Mesothelial cell of epicardium (in vitro differentiated cells): Measurements from ENCODE around the gene FGF11. TPM values are rescaled to one million over a fixed set of nuclear protein-coding genes. Genes with fewer than 3 reads are reported as not detected.
A peak's percentile ranks its signal among the peaks of the same experiment; 100 is the strongest.

Experiments used
- DNase-seq, 2 experiments: peaks; one replicate each; pipeline ENCODE4 v3.0.0; 2021; ENCODE audit warnings: low spot score in 2 of 2; ENCODE audit not compliant: unreplicated experiment in 2 of 2
- H3K27ac Mint-ChIP-seq: 2 replicates; pipeline ENCODE4 v1.8.0; 2021; ENCODE audit warnings: mixed read lengths
- H3K27me3 Mint-ChIP-seq: 2 replicates; pipeline ENCODE4 v1.8.0; 2021; ENCODE audit warnings: low read depth, mixed read lengths
- H3K36me3 Mint-ChIP-seq: 2 replicates; pipeline ENCODE4 v1.8.0; 2021; ENCODE audit warnings: mixed read lengths
- H3K4me1 Mint-ChIP-seq: 2 replicates; pipeline ENCODE4 v1.8.0; 2021; ENCODE audit warnings: mixed read lengths
- H3K4me3 Mint-ChIP-seq: 2 replicates; pipeline ENCODE4 v1.8.0; 2021; ENCODE audit warnings: mild to moderate bottlenecking, moderate library complexity, mixed read lengths
- H3K9me3 Mint-ChIP-seq: 2 replicates; pipeline ENCODE4 v1.8.0; 2021; ENCODE audit warnings: mixed read lengths
- total RNA-seq: library from RNA; stranded (reverse); gene quantifications from 3 replicates; pipeline ENCODE4 v1.2.1, GENCODE V29; 2021
- TF ChIP-seq, protein P1 (sequence below): fragments of 200-600 bp; sonication (generic); IDR thresholded peaks from one replicate; pipeline ENCODE4 v1.5.0; 2021; ENCODE audit warnings: antibody characterized with exemption; ENCODE audit not compliant: unreplicated experiment

Gene FGF11
- total RNA-seq, 1 donor from 2014 or later, result 26.8 TPM

DNA sequence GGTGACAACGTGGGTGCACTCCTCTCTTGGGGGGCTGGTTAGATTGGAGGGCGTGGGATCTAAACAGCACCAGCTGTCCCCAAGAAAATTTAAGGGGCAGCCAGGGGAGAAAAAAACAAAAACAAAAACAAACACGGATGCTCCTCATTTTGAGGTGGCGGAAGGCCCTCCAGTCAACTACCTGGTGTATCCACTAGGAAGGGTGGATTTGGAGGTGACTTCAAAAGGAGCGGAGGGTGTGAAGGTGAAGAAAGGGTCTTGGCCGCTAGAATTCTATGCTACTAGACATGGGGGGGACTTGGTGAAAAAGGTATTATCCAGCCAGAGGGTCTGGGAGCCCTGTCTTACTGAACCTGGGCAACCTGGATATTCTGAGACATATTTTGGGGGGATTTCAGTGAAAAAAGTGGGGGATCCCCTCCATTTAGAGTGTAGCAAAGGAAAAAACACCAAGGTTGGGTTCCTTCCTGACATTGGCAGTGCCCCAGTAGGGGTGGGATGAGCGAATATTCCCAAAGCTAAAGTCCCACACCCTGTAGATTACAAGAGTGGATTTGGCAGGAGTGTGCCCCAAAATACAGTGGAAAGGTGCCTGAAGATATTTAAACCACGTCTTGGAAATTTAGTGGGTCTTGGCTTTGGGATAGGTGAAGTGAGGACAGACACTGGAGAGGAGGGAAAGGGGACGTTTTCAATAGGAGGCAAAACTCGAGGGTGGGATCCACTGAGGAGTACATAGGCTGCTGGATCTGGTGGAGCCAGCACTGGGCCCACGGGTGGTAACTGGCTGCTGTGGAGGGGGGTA is 454 bp upstream of the FGF11 start:
- no peaks in the 10 kb centered on the region for H3K36me3 Mint-ChIP-seq
- DNase-seq, result no peak
- TF ChIP-seq, protein P1, sequence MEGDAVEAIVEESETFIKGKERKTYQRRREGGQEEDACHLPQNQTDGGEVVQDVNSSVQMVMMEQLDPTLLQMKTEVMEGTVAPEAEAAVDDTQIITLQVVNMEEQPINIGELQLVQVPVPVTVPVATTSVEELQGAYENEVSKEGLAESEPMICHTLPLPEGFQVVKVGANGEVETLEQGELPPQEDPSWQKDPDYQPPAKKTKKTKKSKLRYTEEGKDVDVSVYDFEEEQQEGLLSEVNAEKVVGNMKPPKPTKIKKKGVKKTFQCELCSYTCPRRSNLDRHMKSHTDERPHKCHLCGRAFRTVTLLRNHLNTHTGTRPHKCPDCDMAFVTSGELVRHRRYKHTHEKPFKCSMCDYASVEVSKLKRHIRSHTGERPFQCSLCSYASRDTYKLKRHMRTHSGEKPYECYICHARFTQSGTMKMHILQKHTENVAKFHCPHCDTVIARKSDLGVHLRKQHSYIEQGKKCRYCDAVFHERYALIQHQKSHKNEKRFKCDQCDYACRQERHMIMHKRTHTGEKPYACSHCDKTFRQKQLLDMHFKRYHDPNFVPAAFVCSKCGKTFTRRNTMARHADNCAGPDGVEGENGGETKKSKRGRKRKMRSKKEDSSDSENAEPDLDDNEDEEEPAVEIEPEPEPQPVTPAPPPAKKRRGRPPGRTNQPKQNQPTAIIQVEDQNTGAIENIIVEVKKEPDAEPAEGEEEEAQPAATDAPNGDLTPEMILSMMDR, result no peak
- peak overlapping the region; percentile 83 for H3K4me3 Mint-ChIP-seq
- peaks cover 38% of the 10 kb centered on the region for H3K27me3 Mint-ChIP-seq
- H3K9me3 Mint-ChIP-seq, result no peaks in the 10 kb centered on the region
- H3K4me1 Mint-ChIP-seq, result peaks cover 51% of the 10 kb centered on the region
- peak overlapping the region; percentile 66 for H3K27ac Mint-ChIP-seq

DNA sequence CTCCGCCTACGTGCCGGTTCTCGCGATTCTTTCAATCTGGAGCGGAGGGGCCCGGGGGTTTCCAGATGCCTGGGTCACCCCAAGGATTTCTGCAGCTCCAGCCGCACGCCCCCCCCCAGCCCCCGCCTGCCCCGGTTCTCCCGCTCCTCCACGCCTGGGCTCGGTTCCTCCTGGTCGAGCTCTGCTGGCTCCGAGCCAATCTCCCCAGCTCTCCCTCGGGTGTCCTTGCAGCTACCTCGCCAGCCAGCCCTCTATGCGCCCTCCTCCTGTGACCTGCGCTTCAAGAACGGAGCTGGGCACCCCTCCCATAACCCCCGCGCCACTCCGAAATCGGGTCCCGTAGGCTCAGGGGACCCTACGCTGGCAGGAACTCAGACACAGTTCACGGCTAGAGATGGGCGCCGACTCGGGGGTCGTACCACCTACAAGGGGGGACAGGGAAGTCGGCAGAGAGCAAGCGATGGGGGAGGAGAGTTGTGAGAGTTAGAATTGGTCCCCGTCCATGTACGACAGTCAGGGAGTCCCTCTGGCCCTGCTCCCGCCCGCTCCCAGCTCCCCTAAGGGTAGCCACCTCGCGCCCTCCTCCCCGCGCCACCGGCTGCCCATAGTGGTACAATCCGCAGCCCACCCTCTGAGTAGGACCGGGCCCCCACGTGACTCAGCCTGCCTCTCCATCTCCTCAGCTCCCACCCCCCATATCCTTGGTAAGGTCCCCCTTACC is 961 bp downstream of the FGF11 start:
- Mint-ChIP-seq H3K27me3 (peaks cover 39% of the 10 kb centered on the region), H3K4me1 (peaks cover 62% of the 10 kb centered on the region)
- peak in 1 of 2 experiments; percentile 79 for DNase-seq

DNA sequence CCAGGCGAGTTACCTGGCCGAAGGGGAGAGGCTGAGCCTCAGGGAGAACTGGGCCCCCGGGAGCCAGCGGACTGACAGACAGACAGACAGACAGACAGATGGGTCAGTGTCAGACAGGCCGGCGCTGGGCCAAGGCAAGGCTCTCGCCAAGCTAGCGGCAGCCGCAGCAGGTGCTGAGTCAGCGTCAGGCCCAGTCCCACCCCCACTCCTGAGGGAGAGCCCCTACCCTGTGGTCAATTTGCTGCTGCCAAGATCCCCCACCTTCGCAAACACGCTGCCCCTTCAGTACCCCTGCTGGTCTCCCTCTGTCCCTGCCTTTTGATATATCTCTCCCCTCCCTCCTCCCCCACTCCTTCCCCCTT is 1.5 kb downstream of the FGF11 start:
- peak in 1 of 2 experiments; percentile 74 for DNase-seq
- H3K4me1 Mint-ChIP-seq, result peaks cover 67% of the 10 kb centered on the region
- H3K27ac Mint-ChIP-seq, result peak overlapping the region; percentile 95
- peak overlapping the region; percentile 94 for H3K4me3 Mint-ChIP-seq
- H3K36me3 Mint-ChIP-seq, result no peaks in the 10 kb centered on the region
- peaks cover 41% of the 10 kb centered on the region for H3K27me3 Mint-ChIP-seq
- TF ChIP-seq, protein P1, result no peak
- H3K9me3 Mint-ChIP-seq, result no peaks in the 10 kb centered on the region

More for the DNA sequence above, 961 bp downstream of the FGF11 start:
- Mint-ChIP-seq H3K27ac (peak overlapping the region; percentile 95), H3K9me3 (no peaks in the 10 kb centered on the region), H3K36me3 (no peaks in the 10 kb centered on the region), H3K4me3 (peak overlapping the region; percentile 94)
- TF ChIP-seq, protein P1, result no peak

DNA sequence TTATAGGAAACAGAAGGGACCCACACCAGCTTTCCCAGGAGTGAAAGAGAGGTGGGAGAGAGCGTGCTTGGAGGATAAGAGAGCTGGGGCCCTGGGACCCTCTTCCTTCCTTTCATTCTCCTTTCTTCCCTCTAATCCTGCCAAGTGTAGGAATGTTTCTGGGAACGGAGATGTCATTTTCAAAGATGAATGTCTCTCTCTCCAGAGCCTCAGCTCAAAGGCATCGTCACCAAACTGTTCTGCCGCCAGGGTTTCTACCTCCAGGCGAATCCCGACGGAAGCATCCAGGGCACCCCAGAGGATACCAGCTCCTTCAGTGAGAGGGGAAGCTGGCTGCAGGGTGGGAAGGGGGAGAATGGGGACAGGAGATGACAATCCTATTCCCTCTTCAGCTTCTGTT is 2.0 kb downstream of the FGF11 start:
- H3K27ac Mint-ChIP-seq, result peak overlapping the region; percentile 95
- TF ChIP-seq, protein P1, result no peak
- H3K4me3 Mint-ChIP-seq, result peak overlapping the region; percentile 94
- no peaks in the 10 kb centered on the region for H3K9me3 Mint-ChIP-seq
- H3K36me3 Mint-ChIP-seq, result no peaks in the 10 kb centered on the region
- H3K4me1 Mint-ChIP-seq, result peaks cover 67% of the 10 kb centered on the region
- DNase-seq, result no peak
- peaks cover 39% of the 10 kb centered on the region for H3K27me3 Mint-ChIP-seq

DNA sequence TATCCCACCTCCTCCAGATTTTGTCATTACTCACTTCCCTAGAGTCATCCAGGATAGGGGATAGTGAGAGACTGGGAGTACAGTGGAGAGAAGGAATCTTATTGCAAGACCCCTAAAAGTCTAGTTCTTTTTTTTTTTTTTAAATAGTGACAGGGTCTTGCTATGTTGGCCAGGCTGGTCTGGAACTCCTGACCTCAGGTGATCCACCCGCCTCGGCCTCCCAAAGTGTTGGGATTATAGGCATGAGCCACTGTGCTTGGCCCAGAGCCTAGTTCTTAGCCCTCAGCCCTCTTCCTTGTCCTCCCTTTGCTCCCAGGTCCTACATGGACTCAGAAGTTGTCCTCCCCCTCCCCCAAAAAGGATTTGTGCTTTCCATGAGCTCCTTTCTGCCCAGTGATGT is 2.8 kb downstream of the FGF11 start:
- H3K9me3 Mint-ChIP-seq, result no peaks in the 10 kb centered on the region
- peak overlapping the region; percentile 94 for H3K4me3 Mint-ChIP-seq
- H3K27me3 Mint-ChIP-seq, result peaks cover 34% of the 10 kb centered on the region
- H3K36me3 Mint-ChIP-seq, result no peaks in the 10 kb centered on the region
- peaks cover 62% of the 10 kb centered on the region for H3K4me1 Mint-ChIP-seq
- TF ChIP-seq, protein P1, result no peak
- no peak for DNase-seq
- peak overlapping the region; percentile 79 for H3K27ac Mint-ChIP-seq
